Brain microvascular endothelial cell (primary cell): Measurements from ENCODE around the gene GPRC5C.

Source experiments
- DNase-seq: peaks from one replicate; pipeline ENCODE4 v3.0.0-alpha.2; 2020
- H3K27ac ChIP-seq: fragments of 250-450 bp; sonication (Bioruptor Pico); 2 replicates; pipeline ENCODE4 v1.5.1; 2020; ENCODE audit warnings: mild to moderate bottlenecking, moderate library complexity
- H3K27me3 ChIP-seq: fragments of 250-450 bp; sonication (Bioruptor Pico); replicated peaks from 2 replicates; pipeline ENCODE4 v1.5.1; 2020; ENCODE audit warnings: mild to moderate bottlenecking
- H3K36me3 ChIP-seq: fragments of 250-450 bp; sonication (Bioruptor Pico); replicated peaks from 2 replicates; pipeline ENCODE4 v1.5.1; 2020; ENCODE audit warnings: mild to moderate bottlenecking
- H3K4me3 ChIP-seq: 2 replicates; pipeline ENCODE4 v1.5.1; 2011; ENCODE audit warnings: low read depth, mild to moderate bottlenecking, control low read depth, low read length, moderate library complexity
- in situ Hi-C: cut with HindIII; loops from 2 replicates; pipeline ENCODE4 v1.10.0; 2017; ENCODE audit warnings: low sequenced_read_pairs, low pct_ligation_motif_present
- TF ChIP-seq, protein P1 (sequence below): IDR thresholded peaks from 2 replicates; pipeline ENCODE4 v1.5.1; 2011; ENCODE audit warnings: low read depth, mild to moderate bottlenecking, moderate library complexity, low read length, control low read depth, inconsistent platforms; ENCODE audit errors: missing control alignments

The GPRC5C gene

DNA sequence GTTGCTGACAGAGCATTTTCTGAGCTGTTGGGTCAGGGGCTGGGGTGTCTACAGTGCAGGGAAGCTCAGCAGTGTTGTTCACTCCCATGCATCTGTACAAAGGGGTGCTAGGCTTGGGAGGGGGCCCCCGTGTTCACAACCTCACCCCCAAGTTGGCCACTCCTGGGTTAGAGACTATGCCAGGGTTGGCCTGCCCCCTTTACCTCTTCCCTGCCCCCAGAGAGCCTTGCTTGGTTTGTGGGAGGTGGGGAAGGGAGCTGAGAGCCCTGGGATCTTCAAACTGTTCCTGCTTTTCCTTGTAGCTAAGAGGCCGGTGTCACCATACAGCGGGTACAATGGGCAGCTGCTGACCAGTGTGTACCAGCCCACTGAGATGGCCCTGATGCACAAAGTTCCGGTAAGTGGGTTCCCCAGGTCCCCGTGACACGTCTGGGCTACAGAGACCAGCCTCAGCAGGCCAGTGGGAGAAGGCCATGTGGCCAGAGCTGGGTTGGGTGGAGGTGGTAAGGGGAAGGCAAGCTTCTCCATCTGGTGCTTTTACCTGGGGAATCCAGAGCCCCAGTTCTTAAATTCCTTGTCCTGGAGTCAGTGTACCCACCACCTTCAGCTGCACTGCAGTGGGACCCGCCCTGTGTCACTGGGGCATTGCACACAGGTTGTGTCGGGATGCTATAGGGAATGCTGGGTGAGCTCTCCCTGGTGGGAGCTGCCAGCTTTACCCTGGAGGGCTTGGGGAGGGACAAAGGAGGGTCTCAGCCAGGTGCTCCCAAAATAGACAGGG is 11.8 kb downstream of the GPRC5C start:
- DNase-seq: no peak
- H3K4me3 ChIP-seq: no peak overlapping the region
- in situ Hi-C loops: no loop called here
- peaks cover 6% of the 10 kb centered on the region for H3K27me3 ChIP-seq
- H3K36me3 ChIP-seq: no peaks in the 10 kb centered on the region
- H3K27ac ChIP-seq: no peak overlapping the region
- TF ChIP-seq, protein P1, sequence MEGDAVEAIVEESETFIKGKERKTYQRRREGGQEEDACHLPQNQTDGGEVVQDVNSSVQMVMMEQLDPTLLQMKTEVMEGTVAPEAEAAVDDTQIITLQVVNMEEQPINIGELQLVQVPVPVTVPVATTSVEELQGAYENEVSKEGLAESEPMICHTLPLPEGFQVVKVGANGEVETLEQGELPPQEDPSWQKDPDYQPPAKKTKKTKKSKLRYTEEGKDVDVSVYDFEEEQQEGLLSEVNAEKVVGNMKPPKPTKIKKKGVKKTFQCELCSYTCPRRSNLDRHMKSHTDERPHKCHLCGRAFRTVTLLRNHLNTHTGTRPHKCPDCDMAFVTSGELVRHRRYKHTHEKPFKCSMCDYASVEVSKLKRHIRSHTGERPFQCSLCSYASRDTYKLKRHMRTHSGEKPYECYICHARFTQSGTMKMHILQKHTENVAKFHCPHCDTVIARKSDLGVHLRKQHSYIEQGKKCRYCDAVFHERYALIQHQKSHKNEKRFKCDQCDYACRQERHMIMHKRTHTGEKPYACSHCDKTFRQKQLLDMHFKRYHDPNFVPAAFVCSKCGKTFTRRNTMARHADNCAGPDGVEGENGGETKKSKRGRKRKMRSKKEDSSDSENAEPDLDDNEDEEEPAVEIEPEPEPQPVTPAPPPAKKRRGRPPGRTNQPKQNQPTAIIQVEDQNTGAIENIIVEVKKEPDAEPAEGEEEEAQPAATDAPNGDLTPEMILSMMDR: no peak

GRCh38 chr17:74444406-74444805 is 12.5 kb downstream of the GPRC5C start:
- in situ Hi-C loops: no loop called here
- TF ChIP-seq, protein P1: no peak
- H3K27ac ChIP-seq: no peak overlapping the region
- H3K27me3 ChIP-seq: peaks cover 6% of the 10 kb centered on the region
- H3K4me3 ChIP-seq: no peak overlapping the region
- no peaks in the 10 kb centered on the region for H3K36me3 ChIP-seq
- no peak for DNase-seq

- Histone ChIP-seq H3K27me3 (peaks cover 6% of the 10 kb centered on the region), H3K4me3 (no peak overlapping the region), H3K36me3 (no peaks in the 10 kb centered on the region), H3K27ac (no peak overlapping the region)
- TF ChIP-seq, protein P1: no peak
- in situ Hi-C loops: no loop called here
- DNase-seq: no peak
Observed at GRCh38 chr17:74445158-74445557, 13.3 kb downstream of the GPRC5C start.

- Histone ChIP-seq H3K27ac (no peak overlapping the region), H3K4me3 (no peak overlapping the region), H3K27me3 (peaks cover 6% of the 10 kb centered on the region), H3K36me3 (no peaks in the 10 kb centered on the region)
- TF ChIP-seq, protein P1: no peak
- in situ Hi-C loops: no loop called here
- DNase-seq: no peak
Observed at GRCh38 chr17:74446551-74447500, 14.9 kb downstream of the GPRC5C start.

- H3K27ac ChIP-seq: no peak overlapping the region
- no peaks in the 10 kb centered on the region for H3K36me3 ChIP-seq
- in situ Hi-C loops: no loop called here
- DNase-seq: no peak
- TF ChIP-seq, protein P1: no peak
- peaks cover 7% of the 10 kb centered on the region for H3K27me3 ChIP-seq
- no peak overlapping the region for H3K4me3 ChIP-seq
Observed at GRCh38 chr17:74447628-74448159, 15.8 kb downstream of the GPRC5C start.
